Measurements from ENCODE around the gene ARSB. TPM values are rescaled to one million over a fixed set of nuclear protein-coding genes. Genes with fewer than 3 reads are reported as not detected.

The ARSB gene
- total RNA-seq, 1 donor from 2014 or later: 21.6 TPM

DNA sequence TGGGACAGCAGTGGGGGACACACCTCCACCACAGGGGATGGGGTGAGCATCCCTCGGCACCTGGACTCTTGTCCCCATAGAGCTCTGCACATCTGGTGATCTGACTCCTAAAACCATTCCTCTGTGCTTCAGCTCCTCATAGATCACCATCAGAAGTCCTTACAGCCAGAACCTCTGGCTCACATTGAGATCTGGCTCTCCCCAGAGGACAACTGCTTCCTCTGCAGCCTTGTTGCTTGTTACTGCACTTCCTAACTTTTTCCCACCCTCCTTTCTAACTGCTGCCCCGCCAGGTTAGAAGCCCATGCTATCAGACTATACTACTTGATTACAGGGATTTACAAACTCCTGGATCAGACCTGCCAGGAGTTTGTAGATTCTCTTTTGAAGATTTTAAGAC is 64.5 kb downstream of the ARSB start:
- DNase-seq (no peak), ATAC-seq (no peak)
- no peaks in the 10 kb centered on the region for H3K4me1 ChIP-seq
- TF ChIP-seq, protein P1, sequence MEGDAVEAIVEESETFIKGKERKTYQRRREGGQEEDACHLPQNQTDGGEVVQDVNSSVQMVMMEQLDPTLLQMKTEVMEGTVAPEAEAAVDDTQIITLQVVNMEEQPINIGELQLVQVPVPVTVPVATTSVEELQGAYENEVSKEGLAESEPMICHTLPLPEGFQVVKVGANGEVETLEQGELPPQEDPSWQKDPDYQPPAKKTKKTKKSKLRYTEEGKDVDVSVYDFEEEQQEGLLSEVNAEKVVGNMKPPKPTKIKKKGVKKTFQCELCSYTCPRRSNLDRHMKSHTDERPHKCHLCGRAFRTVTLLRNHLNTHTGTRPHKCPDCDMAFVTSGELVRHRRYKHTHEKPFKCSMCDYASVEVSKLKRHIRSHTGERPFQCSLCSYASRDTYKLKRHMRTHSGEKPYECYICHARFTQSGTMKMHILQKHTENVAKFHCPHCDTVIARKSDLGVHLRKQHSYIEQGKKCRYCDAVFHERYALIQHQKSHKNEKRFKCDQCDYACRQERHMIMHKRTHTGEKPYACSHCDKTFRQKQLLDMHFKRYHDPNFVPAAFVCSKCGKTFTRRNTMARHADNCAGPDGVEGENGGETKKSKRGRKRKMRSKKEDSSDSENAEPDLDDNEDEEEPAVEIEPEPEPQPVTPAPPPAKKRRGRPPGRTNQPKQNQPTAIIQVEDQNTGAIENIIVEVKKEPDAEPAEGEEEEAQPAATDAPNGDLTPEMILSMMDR (IDR thresholded peaks at IDR 0.05): no peak
- H3K27ac ChIP-seq: no peak overlapping the region
- H3K36me3 ChIP-seq: no peaks in the 10 kb centered on the region
- no peak overlapping the region for H3K4me3 ChIP-seq
- no peaks in the 10 kb centered on the region for H3K9me3 ChIP-seq
- intact Hi-C loops (cut with DNase I): no loop called here
- H3K27me3 ChIP-seq (ENCODE audit: low read depth): no peaks in the 10 kb centered on the region

DNA sequence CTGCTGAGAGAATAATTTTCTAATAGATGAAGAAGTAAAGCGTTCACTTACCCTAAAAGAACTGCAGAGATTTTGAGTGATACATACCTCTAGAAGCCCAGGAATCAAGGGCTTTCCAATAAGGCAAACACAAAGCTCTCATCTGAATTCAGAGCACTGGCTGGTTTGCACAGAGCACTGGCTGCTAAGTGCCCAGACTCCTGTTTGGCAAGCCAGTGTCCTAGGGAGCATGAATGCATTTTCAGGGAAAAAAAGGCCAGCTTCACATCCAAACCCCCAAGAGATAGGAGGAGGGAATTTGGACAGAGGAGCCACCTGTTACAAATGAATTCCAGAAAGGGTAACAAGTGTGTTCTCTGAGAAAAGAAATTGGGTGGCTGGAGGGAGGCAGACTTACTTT is 65.3 kb downstream of the ARSB start:
- H3K4me3 ChIP-seq: no peak overlapping the region
- TF ChIP-seq, protein P1 (IDR thresholded peaks at IDR 0.05): no peak
- ATAC-seq: no peak

DNA sequence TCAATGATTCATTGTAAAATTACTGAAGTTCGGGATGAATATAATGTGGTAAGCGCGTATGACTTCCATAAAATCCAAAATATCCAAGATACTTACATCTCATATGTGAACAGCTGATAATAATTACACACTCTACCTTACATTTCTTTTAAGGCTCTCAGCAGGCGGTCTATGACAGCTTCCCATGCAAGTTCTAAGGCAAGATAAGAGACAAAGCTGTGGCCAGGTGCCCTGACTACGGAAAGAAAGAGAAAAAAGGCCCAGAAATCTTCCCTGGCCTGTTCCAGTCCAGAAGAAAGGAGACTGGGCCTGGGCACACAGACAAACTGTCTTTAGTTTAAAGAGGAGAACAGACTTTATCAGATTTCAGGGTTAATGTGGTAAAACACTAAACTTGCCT is 69.1 kb downstream of the ARSB start:
- TF ChIP-seq, protein P1 (IDR thresholded peaks at IDR 0.05): no peak

More for the DNA sequence above, 65.3 kb downstream of the ARSB start:
- no peak for DNase-seq
- no peaks in the 10 kb centered on the region for H3K36me3 ChIP-seq
- H3K27me3 ChIP-seq (ENCODE audit: low read depth): no peaks in the 10 kb centered on the region
- H3K27ac ChIP-seq: no peak overlapping the region
- intact Hi-C loops (cut with DNase I): no loop called here
- H3K9me3 ChIP-seq: no peaks in the 10 kb centered on the region
- no peaks in the 10 kb centered on the region for H3K4me1 ChIP-seq

DNA sequence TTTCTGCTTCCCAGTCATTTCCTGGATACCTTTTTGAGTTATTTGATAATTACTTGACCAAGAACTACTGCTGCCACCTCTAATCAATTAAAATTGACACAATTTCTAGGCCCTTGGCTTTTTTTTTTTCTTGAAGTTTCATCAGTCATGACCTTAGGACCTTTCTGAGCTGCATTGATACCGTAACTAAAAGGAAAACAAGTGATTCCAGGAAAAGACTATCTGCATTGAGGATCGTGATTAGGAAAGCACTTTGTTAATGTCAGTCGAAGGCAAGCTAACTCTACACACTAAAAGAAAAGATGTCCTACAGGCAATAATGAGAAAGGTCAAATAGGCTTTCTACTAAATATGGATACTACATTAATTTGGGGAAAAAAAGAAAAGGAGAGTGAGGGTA is 69.9 kb downstream of the ARSB start:
- intact Hi-C loops (cut with DNase I): no loop called here
- Histone ChIP-seq H3K4me1 (no peaks in the 10 kb centered on the region), H3K9me3 (no peaks in the 10 kb centered on the region), H3K36me3 (no peaks in the 10 kb centered on the region), H3K27me3 (ENCODE audit: low read depth) (no peaks in the 10 kb centered on the region), H3K27ac (no peak overlapping the region), H3K4me3 (no peak overlapping the region)
- ATAC-seq (no peak), DNase-seq (no peak)
- TF ChIP-seq, protein P1 (IDR thresholded peaks at IDR 0.05): no peak

More for the DNA sequence above, 69.1 kb downstream of the ARSB start:
- DNase-seq: no peak
- ATAC-seq: no peak
- Histone ChIP-seq H3K27ac (no peak overlapping the region), H3K27me3 (ENCODE audit: low read depth) (no peaks in the 10 kb centered on the region), H3K4me3 (no peak overlapping the region), H3K4me1 (no peaks in the 10 kb centered on the region), H3K9me3 (no peaks in the 10 kb centered on the region), H3K36me3 (no peaks in the 10 kb centered on the region)
- intact Hi-C loops (cut with DNase I): no loop called here

DNA sequence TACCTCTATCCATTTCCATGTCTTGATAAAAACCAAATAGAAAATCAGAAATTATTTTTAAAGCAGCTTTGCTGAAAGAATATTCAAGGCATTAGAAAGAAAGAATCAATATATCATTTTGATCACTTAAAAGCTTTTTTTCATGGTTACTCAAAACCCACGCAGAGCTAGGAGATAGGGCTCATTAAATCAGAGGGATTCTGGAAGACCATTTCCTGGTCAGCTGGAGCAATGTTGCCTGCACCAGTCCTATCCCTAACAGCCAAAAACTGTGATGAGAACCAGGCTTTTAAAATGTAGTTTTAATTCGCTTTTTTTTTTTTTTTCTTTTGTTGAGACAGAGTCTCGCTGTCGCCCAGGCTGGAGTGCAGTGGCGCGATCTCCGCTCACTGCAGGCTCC is 72.3 kb downstream of the ARSB start:
- TF ChIP-seq, protein P1 (IDR thresholded peaks at IDR 0.05): no peak
- no peak overlapping the region for H3K4me3 ChIP-seq
- H3K27me3 ChIP-seq (ENCODE audit: low read depth): no peaks in the 10 kb centered on the region
- no peak for DNase-seq
- H3K27ac ChIP-seq: no peak overlapping the region
- H3K36me3 ChIP-seq: no peaks in the 10 kb centered on the region
- peaks cover 17% of the 10 kb centered on the region for H3K4me1 ChIP-seq
- no peak for ATAC-seq
- intact Hi-C loops (cut with DNase I): no loop called here
- no peaks in the 10 kb centered on the region for H3K9me3 ChIP-seq
